Subcutaneous abdominal adipose tissue (tissue), 5 donors: ENCODE measurements around the gene NAGA.
A peak's percentile ranks its signal among the peaks of the same experiment; 100 is the strongest.

Source experiments
- H3K27ac ChIP-seq: one replicate; pipeline ENCODE4 v1.7.0; 2013; ENCODE audit warnings: low read depth, mild to moderate bottlenecking, inconsistent platforms, low read length, moderate library complexity
- H3K27me3 ChIP-seq, 5 donors: one replicate each; pipeline ENCODE4 v1.7.0; 2013; ENCODE audit warnings: low read length in 5 of 5, inconsistent platforms in 1 of 5; ENCODE audit not compliant: control insufficient read depth in 5 of 5, insufficient read depth in 4 of 5
- H3K36me3 ChIP-seq, 5 donors: one replicate each; pipeline ENCODE4 v1.7.0; 2013; ENCODE audit warnings: low read length in 5 of 5; ENCODE audit not compliant: control insufficient read depth in 5 of 5, insufficient read depth in 5 of 5
- H3K4me1 ChIP-seq, 5 donors: one replicate each; pipeline ENCODE4 v1.7.0; 2013; ENCODE audit warnings: low read length in 5 of 5, mild to moderate bottlenecking in 3 of 5, moderate library complexity in 1 of 5; ENCODE audit not compliant: control insufficient read depth in 5 of 5, insufficient read depth in 5 of 5
- H3K4me3 ChIP-seq, 5 donors: one replicate each; pipeline ENCODE4 v1.7.0; 2013; ENCODE audit warnings: low read length in 5 of 5, low read depth in 1 of 5
- H3K9ac ChIP-seq, 5 donors: one replicate each; pipeline ENCODE4 v1.7.0; 2013; ENCODE audit warnings: low read length in 5 of 5, mild to moderate bottlenecking in 4 of 5, moderate library complexity in 3 of 5
- H3K9me3 ChIP-seq, 5 donors: one replicate each; pipeline ENCODE4 v1.7.0; 2013; ENCODE audit warnings: low read length in 5 of 5; ENCODE audit not compliant: control insufficient read depth in 5 of 5
- donor health status: healthy.
- donor health status: healthy.
- donor health status: healthy.
- donor health status: healthy.
- donor health status: healthy.

NAGA gene

DNA sequence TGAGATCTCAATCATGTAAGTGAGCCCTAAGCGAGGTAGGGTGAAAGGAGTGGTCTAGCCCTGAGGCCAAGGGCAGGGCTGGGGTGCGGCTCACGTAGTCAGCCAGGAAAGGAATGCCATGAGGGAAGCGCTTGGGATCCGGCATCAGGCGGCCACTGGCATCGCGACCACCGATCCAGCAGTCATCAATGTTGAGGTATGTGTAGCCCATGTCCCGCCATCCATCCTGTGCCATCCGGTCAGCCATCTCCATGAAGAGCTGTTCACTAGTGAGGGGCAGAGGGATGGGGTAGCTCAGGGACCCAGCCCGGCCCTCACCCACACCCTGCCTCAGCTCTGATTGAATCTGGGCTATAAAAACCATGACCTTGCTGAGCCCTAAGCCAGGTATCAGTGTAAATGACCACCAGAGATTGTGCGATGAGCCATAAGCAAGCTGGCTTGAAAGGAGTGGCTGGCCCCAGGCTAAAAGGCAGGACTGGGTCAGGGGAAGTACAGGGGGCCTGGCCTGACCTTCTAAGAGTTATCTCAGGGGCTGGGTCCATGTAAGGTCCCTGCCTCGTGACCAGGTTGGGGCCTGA lies 2.9 kb downstream of the NAGA start:
- Histone ChIP-seq H3K9me3 (no peaks in the 10 kb centered on the region), H3K4me3 (no peak overlapping the region), H3K36me3 (peaks cover 0 to 41% (median 40%) of the 10 kb centered on the region in 5 donors), H3K27me3 (no peaks in the 10 kb centered on the region), H3K27ac (no peak overlapping the region), H3K9ac (no peak overlapping the region), H3K4me1 (peaks cover 7 to 21% (median 18%) of the 10 kb centered on the region in 5 donors)

DNA sequence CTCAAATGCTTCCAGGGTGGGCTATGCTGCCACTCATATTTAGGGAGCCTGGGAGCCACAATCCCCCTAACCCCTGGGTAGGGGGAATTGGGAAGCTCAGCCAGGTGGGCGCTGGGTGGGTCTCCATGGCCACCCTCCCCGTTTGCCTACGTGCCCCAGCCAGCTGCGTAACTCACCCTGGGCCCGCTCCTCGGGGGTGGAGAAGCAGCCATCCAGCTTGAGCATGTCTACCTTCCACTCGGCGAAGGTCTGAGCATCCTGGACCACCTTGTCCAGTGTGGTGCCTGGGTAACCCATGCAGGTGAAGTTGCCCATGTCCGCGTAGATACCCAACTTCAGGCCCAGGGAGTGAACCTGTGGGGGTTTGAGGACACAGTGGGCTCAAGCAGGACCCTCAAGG lies 3.7 kb downstream of the NAGA start:
- Histone ChIP-seq H3K9ac (peak overlapping the region in 1 of 5 donors; percentile 8), H3K9me3 (no peaks in the 10 kb centered on the region), H3K27me3 (no peaks in the 10 kb centered on the region), H3K4me1 (peaks cover 7 to 21% (median 18%) of the 10 kb centered on the region in 5 donors), H3K36me3 (peaks cover 0 to 49% (median 47%) of the 10 kb centered on the region in 5 donors), H3K4me3 (no peak overlapping the region), H3K27ac (no peak overlapping the region)

DNA sequence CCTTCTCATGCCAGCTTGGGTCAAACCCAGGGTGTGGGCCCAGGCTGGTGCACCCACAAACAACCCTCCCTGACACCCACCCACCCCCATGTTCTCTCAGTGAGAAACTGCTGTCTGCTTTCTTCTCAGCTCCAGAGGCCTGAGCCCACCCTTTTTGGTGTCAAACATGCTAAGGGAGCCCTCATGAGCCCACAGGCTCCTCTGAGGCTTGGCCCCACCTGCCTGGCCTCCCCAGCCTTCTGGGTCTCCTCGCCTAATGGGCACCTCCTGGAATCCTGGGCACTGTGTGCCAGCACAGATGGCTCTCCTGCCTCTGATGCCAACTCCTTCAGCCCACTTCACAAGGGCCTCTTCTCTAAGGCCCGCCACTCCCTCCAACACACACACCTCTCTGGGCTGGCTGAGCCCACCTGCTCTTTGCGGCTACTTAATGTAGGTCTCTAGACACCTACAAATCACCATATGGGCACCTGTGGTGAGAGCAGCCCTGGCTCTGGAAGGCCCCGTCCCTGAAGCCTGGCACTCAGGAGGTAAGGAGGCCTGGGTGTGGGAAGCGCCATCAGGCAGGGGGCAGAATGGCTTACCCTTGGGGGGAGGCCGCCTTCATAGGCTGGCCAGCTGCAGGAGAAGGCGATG lies 4.4 kb downstream of the NAGA start:
- Histone ChIP-seq H3K9ac (peak overlapping the region in 1 of 5 donors; percentile 7), H3K36me3 (peaks cover 0 to 55% (median 50%) of the 10 kb centered on the region in 5 donors), H3K27me3 (no peaks in the 10 kb centered on the region), H3K4me1 (peaks cover 6 to 15% (median 13%) of the 10 kb centered on the region in 5 donors), H3K27ac (no peak overlapping the region), H3K4me3 (no peak overlapping the region), H3K9me3 (no peaks in the 10 kb centered on the region)

DNA sequence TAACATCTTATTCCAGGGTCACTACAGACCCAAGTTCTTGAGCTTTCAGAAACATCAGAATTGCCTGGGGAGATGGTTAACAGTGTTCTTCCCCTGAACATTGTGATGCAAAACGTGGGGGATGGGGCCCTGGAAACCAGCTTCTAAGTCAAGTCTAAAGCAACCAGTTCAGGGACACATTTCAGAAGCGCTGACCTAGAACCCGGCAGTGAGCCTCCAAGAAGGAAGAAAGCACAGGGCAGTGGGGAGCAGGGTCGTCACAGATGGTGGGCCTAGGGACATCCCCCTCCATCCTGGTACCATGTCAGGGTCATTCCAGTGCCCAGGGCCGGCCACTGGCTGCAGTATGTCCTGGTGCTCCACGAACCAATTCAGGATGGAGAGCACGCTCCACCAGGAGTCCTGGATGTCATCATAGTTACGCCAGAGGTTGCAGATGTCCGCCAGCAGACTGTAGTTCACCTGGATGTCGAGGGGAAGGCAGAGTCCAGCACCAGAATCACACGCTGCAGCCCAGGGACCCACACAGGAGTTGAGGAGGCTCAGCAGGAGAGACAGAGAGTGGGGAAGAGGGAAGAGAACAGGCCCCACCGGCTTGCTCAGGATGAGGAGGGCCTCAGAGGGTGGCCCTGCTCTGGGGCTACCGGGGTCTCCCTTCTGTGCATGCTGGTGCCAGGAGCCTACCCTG lies 5.0 kb downstream of the NAGA start:
- peaks cover 0 to 62% (median 57%) of the 10 kb centered on the region in 5 donors for H3K36me3 ChIP-seq
- H3K4me3 ChIP-seq = no peak overlapping the region
- H3K27me3 ChIP-seq = no peaks in the 10 kb centered on the region
- H3K4me1 ChIP-seq = peaks cover 4 to 10% (median 9%) of the 10 kb centered on the region in 5 donors
- H3K9me3 ChIP-seq = no peaks in the 10 kb centered on the region
- H3K27ac ChIP-seq = no peak overlapping the region
- H3K9ac ChIP-seq = no peak overlapping the region

DNA sequence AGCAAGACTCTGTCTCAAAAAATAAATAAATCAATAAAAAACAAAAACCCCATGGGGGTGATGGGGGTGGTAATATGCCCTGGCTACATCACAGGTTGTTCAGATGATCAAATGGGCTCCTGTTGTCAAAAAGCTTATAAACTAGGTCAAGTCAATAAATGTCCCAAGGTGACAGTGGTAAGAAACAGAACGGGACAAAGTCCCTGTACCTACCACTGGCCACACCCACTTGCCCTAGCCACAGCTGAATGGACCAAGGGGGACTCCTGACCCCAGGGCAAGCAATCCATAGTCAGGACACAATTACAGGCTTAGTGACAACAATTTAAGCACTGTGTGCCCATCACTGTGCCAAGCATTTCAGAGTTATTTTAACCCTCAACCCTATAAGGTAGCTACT lies 6.0 kb downstream of the NAGA start:
- H3K9me3 ChIP-seq = no peaks in the 10 kb centered on the region
- H3K27me3 ChIP-seq = no peaks in the 10 kb centered on the region
- H3K36me3 ChIP-seq = peaks cover 0 to 71% (median 66%) of the 10 kb centered on the region in 5 donors
- no peak overlapping the region for H3K9ac ChIP-seq
- H3K4me3 ChIP-seq = no peak overlapping the region
- H3K27ac ChIP-seq = no peak overlapping the region
- H3K4me1 ChIP-seq = peaks cover under 1 to 2% (median 2%) of the 10 kb centered on the region in 5 donors

DNA sequence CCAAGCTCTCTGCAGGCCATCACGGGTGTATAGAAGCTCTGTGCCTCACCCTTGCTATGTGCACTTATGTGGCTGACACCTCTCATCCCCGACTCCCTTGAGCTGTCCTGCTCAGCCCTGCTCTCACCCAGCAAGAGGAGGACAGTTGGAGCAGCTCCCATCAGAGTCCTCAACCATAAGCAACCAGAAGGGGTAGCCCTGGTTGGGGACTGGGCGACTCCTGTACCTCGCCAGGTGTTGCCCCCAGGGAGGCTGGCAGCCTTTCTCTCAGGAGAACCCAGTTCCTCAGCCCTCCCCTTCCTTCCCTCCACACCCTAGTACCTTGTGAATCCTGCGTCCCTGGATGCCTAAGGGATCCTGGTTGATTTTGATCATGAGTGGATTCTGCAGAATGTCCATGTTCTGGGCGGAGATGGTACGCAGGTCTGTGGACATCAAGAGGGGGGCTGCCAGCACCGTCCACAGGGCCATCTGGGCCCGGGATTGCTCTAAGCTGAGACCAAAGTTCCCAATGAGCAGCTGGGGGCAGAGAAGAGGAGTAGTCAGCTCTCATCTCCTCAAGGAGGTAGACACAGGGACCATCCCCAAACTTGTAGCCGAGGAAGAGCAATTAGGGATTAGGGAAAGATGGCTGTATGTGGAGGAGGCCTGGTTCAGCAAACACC lies 8.0 kb downstream of the NAGA start:
- Histone ChIP-seq H3K4me3 (no peak overlapping the region), H3K4me1 (no peaks in the 10 kb centered on the region), H3K36me3 (peaks cover 0 to 78% (median 67%) of the 10 kb centered on the region in 5 donors), H3K9ac (no peak overlapping the region), H3K27me3 (no peaks in the 10 kb centered on the region), H3K9me3 (no peaks in the 10 kb centered on the region), H3K27ac (no peak overlapping the region)

DNA sequence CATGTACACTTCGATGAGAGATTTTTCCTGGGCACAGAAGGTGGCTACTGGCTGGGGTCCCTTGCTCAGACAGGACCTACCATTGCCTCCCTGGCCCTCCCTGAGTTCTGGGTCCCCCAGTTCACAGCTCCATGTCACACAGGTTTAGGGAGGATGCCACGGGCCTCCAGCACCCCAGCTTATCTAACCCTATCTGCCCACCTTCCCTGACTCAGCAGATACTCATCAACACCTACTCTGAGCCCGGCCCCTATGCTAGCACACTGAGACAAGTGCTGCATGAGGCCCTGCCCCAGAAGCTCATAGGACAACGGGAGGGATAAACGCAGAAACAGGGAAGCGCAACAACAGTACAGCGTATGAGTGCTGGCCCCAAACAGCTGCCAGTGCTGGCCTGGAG lies 9.6 kb downstream of the NAGA start:
- Histone ChIP-seq H3K36me3 (peaks cover 0 to 62% (median 51%) of the 10 kb centered on the region in 5 donors), H3K4me3 (no peak overlapping the region)

DNA sequence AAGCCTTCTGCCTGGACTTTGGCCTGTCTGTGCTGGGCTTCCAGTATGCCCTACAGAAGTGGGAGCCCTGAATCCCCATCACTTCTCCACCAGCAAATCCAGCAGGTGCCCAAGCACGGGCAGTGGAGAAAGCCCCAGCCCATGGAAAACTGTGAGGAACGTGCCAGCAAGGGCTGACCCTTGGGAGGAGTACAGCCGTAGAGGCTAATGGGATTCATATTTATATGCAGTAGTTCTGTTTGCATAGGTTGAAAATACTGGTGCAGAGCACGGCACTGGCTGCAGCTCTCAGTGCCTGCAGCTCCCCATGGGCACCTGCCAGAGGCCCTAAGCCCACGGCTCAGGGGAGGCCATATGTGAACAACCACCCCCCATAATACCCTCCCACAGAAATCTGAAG lies 10.1 kb downstream of the NAGA start:
- Histone ChIP-seq H3K27ac (no peak overlapping the region), H3K27me3 (no peaks in the 10 kb centered on the region), H3K4me3 (no peak overlapping the region), H3K9me3 (peaks cover 0 to 9% (median 5%) of the 10 kb centered on the region in 5 donors), H3K4me1 (no peaks in the 10 kb centered on the region), H3K36me3 (peaks cover 0 to 57% (median 46%) of the 10 kb centered on the region in 5 donors), H3K9ac (no peak overlapping the region)

More for the DNA sequence above, 9.6 kb downstream of the NAGA start:
- H3K27me3 ChIP-seq = no peaks in the 10 kb centered on the region
- no peaks in the 10 kb centered on the region for H3K4me1 ChIP-seq
- H3K9me3 ChIP-seq = peaks cover 0 to 9% (median 5%) of the 10 kb centered on the region in 5 donors
- no peak overlapping the region for H3K27ac ChIP-seq
- no peak overlapping the region for H3K9ac ChIP-seq

DNA sequence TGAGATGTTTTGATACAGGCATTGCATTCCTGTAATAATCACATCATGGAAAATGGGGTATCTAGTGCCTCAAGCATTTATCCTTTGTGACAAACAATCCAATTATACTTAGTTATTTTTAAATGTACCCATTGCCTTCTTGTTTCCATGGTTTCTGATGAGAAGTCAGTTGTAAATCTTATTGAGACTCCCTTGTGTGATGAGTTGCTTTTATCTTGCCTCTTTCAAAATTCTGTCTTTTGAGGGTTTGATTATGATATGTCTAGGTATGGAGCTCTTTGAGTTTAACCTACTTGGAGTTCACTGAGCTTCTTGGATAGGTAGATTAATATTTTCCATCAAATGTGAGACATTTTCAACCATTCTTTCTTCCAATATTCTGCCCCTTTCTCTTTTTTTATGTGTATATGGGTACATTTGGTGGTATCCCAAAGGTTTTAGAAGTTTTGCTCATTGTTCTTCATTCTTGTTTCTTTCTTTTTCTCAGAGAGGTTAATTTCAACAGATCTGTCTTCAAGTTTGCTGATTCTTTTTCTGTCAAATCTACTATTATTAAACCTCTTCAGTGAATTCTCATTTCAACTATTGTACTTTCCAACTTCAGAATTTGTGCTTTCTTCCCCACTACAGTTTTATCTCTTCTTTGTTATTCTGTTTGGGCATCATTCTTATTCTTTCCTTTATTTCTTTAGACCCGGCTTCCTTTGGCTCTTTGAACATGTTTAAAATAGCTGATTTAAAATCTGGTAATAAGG lies 13.7 kb downstream of the NAGA start:
- H3K4me3 ChIP-seq = no peak overlapping the region
- H3K4me1 ChIP-seq = no peaks in the 10 kb centered on the region
- H3K27me3 ChIP-seq = no peaks in the 10 kb centered on the region
- peaks cover 0 to 9% (median 5%) of the 10 kb centered on the region in 5 donors for H3K9me3 ChIP-seq
- H3K27ac ChIP-seq = no peak overlapping the region
- no peak overlapping the region for H3K9ac ChIP-seq
- peaks cover 0 to 37% (median 30%) of the 10 kb centered on the region in 5 donors for H3K36me3 ChIP-seq
